PC-9 (cell line): Measurements from ENCODE around the gene PARP8. TPM values are rescaled to one million over a fixed set of nuclear protein-coding genes. Genes with fewer than 3 reads are reported as not detected.

Experiments
- BruUV-seq: library from RNA; stranded (reverse); fragments of 400-500 nt; replicated peaks from 2 replicates; lab custom pipeline; 2021; lab: Mats Ljungman, UMichigan
- CTCF ChIA-PET: fragments of 300-600 bp; sonication (Branson Sonifier 250); formaldehyde crosslinking; loops from one replicate; lab custom pipeline; 2022; ENCODE audit warnings: antibody characterized with exemption; lab: Charles Lee
- POLR2A ChIA-PET: fragments of 300-600 bp; sonication (Branson Sonifier 250); formaldehyde crosslinking; loops from one replicate; lab custom pipeline; 2022; ENCODE audit warnings: antibody characterized with exemption; ENCODE audit not compliant: unreplicated experiment; lab: Charles Lee
- DNase-seq, 2 experiments: peaks; one replicate each; pipeline versions ENCODE4 v3.0.0 to v3.0.0-alpha.2; 2015 to 2022; ENCODE audit warnings: mixed read lengths in 1 of 2
- H2AFZ ChIP-seq: fragments of 200-600 bp; sonication (generic); 2 replicates; pipeline ENCODE4 v1.8.1; 2017; ENCODE audit warnings: antibody characterized with exemption
- H3F3A ChIP-seq: fragments of 200-600 bp; sonication (generic); 2 replicates; pipeline ENCODE4 v1.8.1; 2017; ENCODE audit warnings: antibody characterized with exemption, mild to moderate bottlenecking, low read depth; ENCODE audit not compliant: insufficient read depth
- H3K27ac ChIP-seq: fragments of 200-600 bp; sonication (generic); 2 replicates; pipeline ENCODE4 v1.6.1; 2016; ENCODE audit warnings: mixed run types
- H3K27me3 ChIP-seq: fragments of 200-600 bp; sonication (generic); 2 replicates; pipeline ENCODE4 v1.6.1; 2016; ENCODE audit warnings: low read depth, mixed run types; ENCODE audit not compliant: insufficient read depth
- H3K36me3 ChIP-seq: fragments of 200-600 bp; sonication (generic); 2 replicates; pipeline ENCODE4 v1.6.1; 2016; ENCODE audit warnings: low read depth, mixed run types
- H3K4me1 ChIP-seq: fragments of 200-600 bp; sonication (generic); replicated peaks from 2 replicates; pipeline ENCODE4 v1.6.1; 2016; ENCODE audit warnings: mixed run types; ENCODE audit not compliant: insufficient read depth
- H3K4me2 ChIP-seq: fragments of 200-600 bp; sonication (generic); 2 replicates; pipeline ENCODE4 v1.6.1; 2017; ENCODE audit warnings: mixed run types
- H3K4me3 ChIP-seq: fragments of 200-600 bp; sonication (generic); 2 replicates; pipeline ENCODE4 v1.6.1; 2016; ENCODE audit warnings: mixed run types
- H3K79me2 ChIP-seq: fragments of 200-600 bp; sonication (generic); 2 replicates; pipeline ENCODE4 v1.6.1; 2017; ENCODE audit warnings: low read depth, mixed run types
- H3K9me2 ChIP-seq: fragments of 200-600 bp; sonication (generic); 2 replicates; pipeline ENCODE4 v1.8.1; 2017; ENCODE audit warnings: mild to moderate bottlenecking; ENCODE audit not compliant: insufficient read depth
- H3K9me3 ChIP-seq: fragments of 200-600 bp; sonication (generic); 2 replicates; pipeline ENCODE4 v1.8.1; 2016; ENCODE audit warnings: low read depth; ENCODE audit not compliant: insufficient read depth
- H4K20me1 ChIP-seq: fragments of 200-600 bp; sonication (generic); 2 replicates; pipeline ENCODE4 v1.8.1; 2017; ENCODE audit not compliant: insufficient read depth
- CTCF ChIP-seq: fragments of 200-600 bp; sonication (generic); conservative IDR thresholded peaks from 2 replicates; pipeline ENCODE4 v1.6.1; 2017; ENCODE audit warnings: mixed run types, antibody characterized with exemption, mild to moderate bottlenecking, moderate library complexity
- EZH2 ChIP-seq: fragments of 200-600 bp; sonication (generic); IDR thresholded peaks from 2 replicates; pipeline ENCODE4 v1.8.0; 2017; ENCODE audit warnings: antibody characterized with exemption, low read depth
- intact Hi-C: fragments of 100-400 bp; cut with micrococcal nuclease; formaldehyde crosslinking; loops from one replicate; pipeline ENCODE4 v1.10.0; 2022; ENCODE audit not compliant: unreplicated experiment
- total RNA-seq: library from RNA; stranded (reverse); gene quantifications from 2 replicates; pipeline ENCODE4 v1.2.3, GENCODE V29; 2021

Gene PARP8
- total RNA-seq, 1 experiment from 2014 or later: 17.6 TPM

- Histone ChIP-seq H4K20me1 (no peaks in the 10 kb centered on the region; the same call in 1 of the 2 replicates), H3K4me1 (no peaks in the 10 kb centered on the region), H3K9me2 (no peaks in the 10 kb centered on the region), H3K4me2 (no peak overlapping the region), H3K4me3 (no peak overlapping the region), H3K36me3 (no peaks in the 10 kb centered on the region), H3K27me3 (no peaks in the 10 kb centered on the region), H3K9me3 (no peaks in the 10 kb centered on the region), H3F3A (no peaks in the 10 kb centered on the region), H3K79me2 (no peaks in the 10 kb centered on the region), H2AFZ (no peak overlapping the region), H3K27ac (no peak overlapping the region)
- no TSS peak for BruUV-seq
- ChIA-PET POLR2A (no interaction called here), CTCF (no interaction called here)
- intact Hi-C loops: loop anchor here (2.0 kb wide), 1 partner anchor 20 kb away; no protein-coding TSS in a partner anchor
- no peak for TF ChIP-seq EZH2
- TF ChIP-seq CTCF: no peak
- DNase-seq: no peak
These were observed 63.9 kb downstream of the PARP8 start for GRCh38 chr5:50730336-50730735.

- H3K36me3 ChIP-seq: no peaks in the 10 kb centered on the region
These were observed 64.4 kb downstream of the PARP8 start for GRCh38 chr5:50730841-50731240.

GRCh38 chr5:50733741-50734140 lies 67.3 kb downstream of the PARP8 start:
- ChIA-PET CTCF (no interaction called here), POLR2A (no interaction called here)
- H3K9me3 ChIP-seq: no peaks in the 10 kb centered on the region
- no peaks in the 10 kb centered on the region for H3K36me3 ChIP-seq
- H3K79me2 ChIP-seq: no peaks in the 10 kb centered on the region
- H3K4me2 ChIP-seq: no peak overlapping the region
- H3K9me2 ChIP-seq: no peaks in the 10 kb centered on the region
- intact Hi-C loops: no loop called here
- H4K20me1 ChIP-seq: no peaks in the 10 kb centered on the region; the same call in 1 of the 2 replicates
- TF ChIP-seq EZH2: no peak
- no peak for TF ChIP-seq CTCF
- DNase-seq: no peak
- H2AFZ ChIP-seq: no peak overlapping the region
- no peak overlapping the region for H3K27ac ChIP-seq
- no peaks in the 10 kb centered on the region for H3F3A ChIP-seq
- no TSS peak for BruUV-seq
- no peak overlapping the region for H3K4me3 ChIP-seq
- no peaks in the 10 kb centered on the region for H3K4me1 ChIP-seq
- H3K27me3 ChIP-seq: no peaks in the 10 kb centered on the region

More at GRCh38 chr5:50730841-50731240, 64.4 kb downstream of the PARP8 start:
- Histone ChIP-seq H3K27me3 (no peaks in the 10 kb centered on the region), H3K9me3 (no peaks in the 10 kb centered on the region), H3K27ac (no peak overlapping the region), H3F3A (no peaks in the 10 kb centered on the region), H3K4me3 (no peak overlapping the region), H3K4me2 (no peak overlapping the region), H2AFZ (no peak overlapping the region), H3K79me2 (no peaks in the 10 kb centered on the region), H3K4me1 (no peaks in the 10 kb centered on the region), H4K20me1 (no peaks in the 10 kb centered on the region; the same call in 1 of the 2 replicates), H3K9me2 (no peaks in the 10 kb centered on the region)
- TF ChIP-seq EZH2 (no peak), CTCF (no peak)
- no TSS peak for BruUV-seq
- ChIA-PET CTCF (no interaction called here), POLR2A (no interaction called here)
- no peak for DNase-seq
- intact Hi-C loops: loop anchor here (2.0 kb wide), 1 partner anchor 20 kb away; no protein-coding TSS in a partner anchor
